ENCODE results near the gene RAET1L.
"Not testable (repeated sequence)": the region's sequence is repeated elsewhere in the genome, so short reads cannot be mapped to it uniquely, and the experiment has no call there.

- TF ChIP-seq, protein P1, sequence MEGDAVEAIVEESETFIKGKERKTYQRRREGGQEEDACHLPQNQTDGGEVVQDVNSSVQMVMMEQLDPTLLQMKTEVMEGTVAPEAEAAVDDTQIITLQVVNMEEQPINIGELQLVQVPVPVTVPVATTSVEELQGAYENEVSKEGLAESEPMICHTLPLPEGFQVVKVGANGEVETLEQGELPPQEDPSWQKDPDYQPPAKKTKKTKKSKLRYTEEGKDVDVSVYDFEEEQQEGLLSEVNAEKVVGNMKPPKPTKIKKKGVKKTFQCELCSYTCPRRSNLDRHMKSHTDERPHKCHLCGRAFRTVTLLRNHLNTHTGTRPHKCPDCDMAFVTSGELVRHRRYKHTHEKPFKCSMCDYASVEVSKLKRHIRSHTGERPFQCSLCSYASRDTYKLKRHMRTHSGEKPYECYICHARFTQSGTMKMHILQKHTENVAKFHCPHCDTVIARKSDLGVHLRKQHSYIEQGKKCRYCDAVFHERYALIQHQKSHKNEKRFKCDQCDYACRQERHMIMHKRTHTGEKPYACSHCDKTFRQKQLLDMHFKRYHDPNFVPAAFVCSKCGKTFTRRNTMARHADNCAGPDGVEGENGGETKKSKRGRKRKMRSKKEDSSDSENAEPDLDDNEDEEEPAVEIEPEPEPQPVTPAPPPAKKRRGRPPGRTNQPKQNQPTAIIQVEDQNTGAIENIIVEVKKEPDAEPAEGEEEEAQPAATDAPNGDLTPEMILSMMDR (IDR thresholded peaks at IDR 0.05) = not testable (repeated sequence)
- TF ChIP-seq POLR2A (IDR thresholded peaks at IDR 0.05) = not testable (repeated sequence)
Measured at GRCh38 chr6:150059973-150060372, 34.6 kb upstream of the RAET1L start.

Measured in testis (tissue), 2 donors.